Astrocyte of the spinal cord (primary cell): ENCODE results near the gene FAHD2B.
"Not testable (repeated sequence)": the region's sequence is repeated elsewhere in the genome, so short reads cannot be mapped to it uniquely, and the experiment has no call there.

ENCODE experiments used
- DNase-seq: peaks from one replicate; pipeline ENCODE4 v3.0.0; 2011; ENCODE audit warnings: low read depth, low spot score
- H3K4me3 ChIP-seq: 2 replicates; pipeline ENCODE4 v1.5.1; 2011; ENCODE audit warnings: low read depth, mild to moderate bottlenecking, low read length, moderate library complexity
- CTCF ChIP-seq: IDR thresholded peaks from 2 replicates; pipeline ENCODE4 v1.5.1; 2012; ENCODE audit warnings: low read depth, mild to moderate bottlenecking, low read length, inconsistent platforms
- in situ Hi-C: cut with HindIII; loops from 2 replicates; pipeline ENCODE4 v1.10.0; 2017; ENCODE audit warnings: low sequenced_read_pairs

Gene FAHD2B

GRCh38 chr2:97094772-97095611 lies at the start of gene FAHD2B:
Gene FAHD2B, minus strand, starts transcription at chr2:97094882. Its CDS starts 3,176 bp downstream, at chr2:97091706.
- in situ Hi-C loops, result not testable (repeated sequence)
- peak; percentile 52 for DNase-seq
- peak within 1 kb of the TSS; percentile 30 for H3K4me3 ChIP-seq

- H3K4me3 ChIP-seq, DNase-seq, in situ Hi-C loops: not testable (repeated sequence)
Observed at GRCh38 chr2:97144016-97144415, 49.3 kb upstream of the FAHD2B start.

DNA sequence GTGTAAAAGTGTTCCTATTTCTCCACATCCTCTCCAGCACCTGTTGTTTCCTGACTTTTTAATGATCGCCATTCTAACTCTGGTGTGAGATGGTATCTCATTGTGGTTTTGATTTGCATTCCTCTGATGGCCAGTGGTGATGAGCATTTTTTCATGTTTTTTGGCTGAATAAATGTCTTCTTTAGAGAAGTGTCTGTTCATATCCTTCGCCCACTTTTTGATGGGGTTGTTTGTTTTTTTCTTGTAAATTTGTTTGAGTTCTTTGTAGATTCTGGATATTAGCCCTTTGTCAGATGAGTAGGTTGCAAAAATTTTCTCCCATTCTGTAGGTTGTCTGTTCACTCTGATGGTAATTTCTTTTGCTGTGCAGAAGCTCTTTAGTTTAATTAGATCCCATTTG lies 34.4 kb upstream of the FAHD2B start:
- in situ Hi-C loops, DNase-seq, H3K4me3 ChIP-seq: not testable (repeated sequence)

DNA sequence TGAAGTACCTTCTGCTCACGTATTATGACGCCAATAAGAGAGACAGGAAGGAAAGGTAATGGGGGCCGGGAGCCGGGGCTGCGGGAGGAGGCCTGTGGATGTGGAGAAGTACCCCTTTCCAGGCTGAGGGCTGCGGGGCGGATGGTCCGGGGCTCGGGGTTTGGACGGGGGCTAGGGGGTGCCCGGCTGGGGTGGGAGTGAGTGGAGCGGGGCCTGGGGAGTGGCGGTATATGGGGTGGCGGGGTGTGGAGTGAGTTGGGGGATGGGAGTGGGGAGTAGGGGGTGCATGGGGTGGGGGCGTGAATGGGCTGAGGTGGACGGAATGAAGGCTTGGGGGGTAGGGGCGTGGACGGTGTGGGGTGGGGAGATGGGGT lies 19.2 kb upstream of the FAHD2B start:
- DNase-seq, in situ Hi-C loops: not testable (repeated sequence)
- H3K4me3 ChIP-seq, result peak overlapping the region; percentile 74

DNA sequence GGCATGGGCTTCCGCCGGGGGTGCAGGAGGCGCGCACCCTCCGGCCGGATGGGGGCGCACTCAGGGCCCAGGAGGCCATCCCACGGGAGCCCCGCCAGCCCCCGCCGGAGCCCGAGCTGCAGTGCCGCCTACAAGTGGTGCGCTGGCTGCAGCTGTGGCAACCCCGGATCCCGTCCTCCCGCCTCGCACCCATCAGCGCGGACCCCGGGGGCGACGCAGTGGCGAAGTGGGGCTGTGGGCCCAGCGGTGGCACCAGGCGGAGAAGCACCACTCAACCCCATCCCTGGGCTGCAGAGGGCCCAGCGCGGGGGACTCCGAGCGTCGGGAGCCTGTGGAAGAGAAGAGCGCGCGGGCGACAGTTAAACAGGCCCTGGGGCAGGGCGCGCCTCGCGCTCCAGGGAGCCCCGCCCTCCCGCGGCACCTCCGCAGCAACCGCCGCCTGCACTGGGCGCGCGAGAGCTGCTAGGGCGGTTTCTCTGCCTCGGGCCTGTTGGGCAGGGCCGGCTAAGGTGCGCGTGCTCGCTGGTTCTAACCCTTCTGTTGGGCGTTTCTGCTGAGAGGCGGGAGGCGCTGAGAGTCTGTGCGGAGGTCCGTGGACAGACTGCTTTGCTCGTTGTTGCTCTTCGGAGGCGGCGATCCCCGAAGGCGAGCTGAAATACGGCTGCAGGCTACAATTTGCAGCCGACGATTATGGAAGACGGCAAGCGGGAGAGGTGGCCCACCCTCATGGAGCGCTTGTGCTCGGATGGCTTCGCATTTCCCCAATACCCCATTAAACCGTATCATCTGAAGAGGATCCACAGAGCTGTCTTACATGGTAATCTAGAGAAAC lies 18.6 kb upstream of the FAHD2B start, which contains the start of gene ANKRD36:
TSS of gene ANKRD36 (plus strand) at position 104 of the 832 bp plus-strand sequence. CDS start at position 691, 587 bp downstream.
- DNase-seq, result peak; percentile 84
- in situ Hi-C loops, result not testable (repeated sequence)
- peak; percentile 59 for TF ChIP-seq CTCF
- H3K4me3 ChIP-seq, result peak within 1 kb of the TSS; percentile 74

- peak; percentile 62 for TF ChIP-seq CTCF
- in situ Hi-C loops, result not testable (repeated sequence)
- peak overlapping the region; percentile 55 for H3K4me3 ChIP-seq
- DNase-seq, result peak; percentile 55
Observed at GRCh38 chr2:97112320-97113049, 17.8 kb upstream of the FAHD2B start.

GRCh38 chr2:97111246-97111645 lies 16.6 kb upstream of the FAHD2B start:
- H3K4me3 ChIP-seq, in situ Hi-C loops, DNase-seq: not testable (repeated sequence)

- not testable (repeated sequence) for DNase-seq
Observed at GRCh38 chr2:97106878-97107277, 12.2 kb upstream of the FAHD2B start.

DNA sequence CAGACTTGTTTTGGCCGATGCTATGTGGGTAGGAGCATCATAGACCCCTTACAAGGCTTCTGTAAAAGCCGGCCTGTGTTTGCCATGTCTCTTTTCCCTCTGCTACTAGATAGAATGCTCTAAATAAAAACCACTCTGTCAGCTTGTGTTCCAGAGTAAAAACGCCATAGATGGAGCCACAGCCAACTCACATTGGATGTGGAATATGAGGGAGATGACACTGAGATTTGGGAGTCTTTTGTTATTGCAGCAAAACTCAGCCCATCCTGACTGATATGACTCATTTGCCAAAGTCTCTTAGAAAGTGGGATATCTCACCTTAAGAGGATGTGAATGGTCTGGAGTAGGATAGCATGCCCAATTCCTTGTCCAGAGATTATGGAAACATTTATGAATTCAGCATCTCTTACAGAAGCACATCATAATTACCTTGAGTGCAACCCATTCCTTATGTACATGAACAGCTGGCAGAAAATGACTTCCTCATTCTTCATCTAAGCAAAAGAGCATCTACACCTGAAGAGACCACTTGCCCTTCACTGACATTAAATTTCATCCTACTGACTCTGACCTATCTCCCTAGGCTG lies 4.2 kb upstream of the FAHD2B start:
- in situ Hi-C loops, DNase-seq, H3K4me3 ChIP-seq: not testable (repeated sequence)

More at GRCh38 chr2:97106878-97107277, 12.2 kb upstream of the FAHD2B start:
- in situ Hi-C loops, H3K4me3 ChIP-seq: not testable (repeated sequence)
